K562 (cell line): ENCODE results near the gene LAMB4. TPM values are rescaled to one million over a fixed set of nuclear protein-coding genes. Genes with fewer than 3 reads are reported as not detected.
A peak's percentile ranks its signal among the peaks of the same experiment; 100 is the strongest.

ENCODE experiments used
- ATAC-seq: fragments of 200-7000 bp; cut with Tn5 transposase; 3 replicates; pipeline ENCODE4 v1.9.1; 2020; ENCODE audit warnings: moderate library complexity
- BruUV-seq: library from RNA; stranded (reverse); fragments of 400-500 nt; replicated peaks from 2 replicates; lab custom pipeline; 2021; lab: Mats Ljungman, UMichigan
- CTCF ChIA-PET: fragments of 300-600 bp; formaldehyde crosslinking; extraction: SDS; loops from one replicate; lab custom pipeline; 2021; ENCODE audit warnings: low intra/inter-chr PET ratio; lab: Yijun Ruan, JAX
- POLR2A ChIA-PET: fragments of 300-600, 350-650 bp; sonication (Branson Sonifier 250); formaldehyde crosslinking; extraction: SDS; loops from one replicate; lab custom pipeline; 2021; ENCODE audit warnings: antibody characterized with exemption, inconsistent platforms; lab: Yijun Ruan, JAX
- DNase-seq, 4 experiments: peaks; one replicate each; pipeline versions ENCODE4 v3.0.0 to v3.0.0-alpha.2; 2011 to 2018; ENCODE audit warnings: low spot score in 3 of 4, mixed read lengths in 3 of 4; ENCODE audit errors: extremely low read depth in 1 of 4
- FAIRE-seq: peaks from 2 replicates; lab custom pipeline; 2011; peaks lifted over from hg19 to GRCh38; lab: Jason Lieb, UNC
- H2AFZ ChIP-seq: 2 replicates; pipeline ENCODE4 v1.6.0; 2011; ENCODE audit warnings: low read depth, low read length, control low read depth, inconsistent platforms
- H3K27ac ChIP-seq: fragments of 200-600 bp; 3 replicates; pipeline ENCODE4 v1.8.0; 2011; ENCODE audit warnings: low read depth, mild to moderate bottlenecking, control low read depth, inconsistent platforms, low read length, moderate library complexity, mixed read lengths; ENCODE audit errors: extremely low read depth
- H3K27me3 ChIP-seq, 2 experiments: fragments of 300-600 bp in 1 of 2; 2 replicates in 1 of 2; 3 replicates in 1 of 2; pipeline versions ENCODE4 v1.6.0 to v1.8.0; 2011; ENCODE audit warnings: inconsistent platforms in 2 of 2, low read length in 2 of 2, mild to moderate bottlenecking in 1 of 2, mixed read lengths in 1 of 2, moderate library complexity in 1 of 2; ENCODE audit not compliant: control insufficient read depth in 2 of 2, insufficient read depth in 2 of 2
- H3K36me3 ChIP-seq: fragments of 300-600 bp; 3 replicates; pipeline ENCODE4 v1.8.0; 2011; ENCODE audit warnings: mild to moderate bottlenecking, low read length, inconsistent platforms; ENCODE audit not compliant: control insufficient read depth, insufficient read depth
- H3K4me1 ChIP-seq, 2 experiments: fragments of 200-600 bp in 1 of 2; replicated peaks in 1 of 2; 2 replicates in 1 of 2; 3 replicates in 1 of 2; pipeline versions ENCODE4 v1.5.1 to v1.8.0; 2011; ENCODE audit warnings: inconsistent platforms in 2 of 2, low read length in 2 of 2, mild to moderate bottlenecking in 1 of 2, mixed read lengths in 1 of 2, moderate library complexity in 1 of 2; ENCODE audit not compliant: control insufficient read depth in 2 of 2, insufficient read depth in 2 of 2
- H3K4me2 ChIP-seq: 2 replicates; pipeline ENCODE4 v1.6.1; 2011; ENCODE audit warnings: low read length, control low read depth, inconsistent platforms, mixed read lengths; ENCODE audit not compliant: insufficient read depth
- H3K4me3 ChIP-seq: fragments of 200-600 bp; sonication (generic), shearing (Covaris generic); 2 replicates; pipeline ENCODE4 v1.5.1; 2016; ENCODE audit warnings: control low read depth, inconsistent platforms
- H3K79me2 ChIP-seq: fragments of 200-600 bp; 3 replicates; pipeline ENCODE4 v1.8.0; 2011; ENCODE audit warnings: low read length, inconsistent platforms; ENCODE audit not compliant: control insufficient read depth, insufficient read depth
- H3K9ac ChIP-seq, 2 experiments: 2 replicates each; pipeline versions ENCODE4 v1.6.0 to v1.6.1; 2011; ENCODE audit warnings: low read depth in 2 of 2, low read length in 2 of 2, control low read depth in 1 of 2, inconsistent platforms in 1 of 2, mild to moderate bottlenecking in 1 of 2, mixed read lengths in 1 of 2; ENCODE audit not compliant: insufficient read depth in 1 of 2
- H3K9me1 ChIP-seq: one replicate; pipeline ENCODE4 v1.6.0; 2011; ENCODE audit warnings: inconsistent platforms, mild to moderate bottlenecking, low read length, moderate library complexity; ENCODE audit not compliant: control insufficient read depth, insufficient read depth
- H3K9me3 ChIP-seq: replicated peaks from 2 replicates; pipeline ENCODE4 v1.5.1; 2011; ENCODE audit warnings: low read depth, low read length, inconsistent platforms; ENCODE audit not compliant: control insufficient read depth, insufficient read depth
- H4K20me1 ChIP-seq: replicated peaks from 2 replicates; pipeline ENCODE4 v1.6.1; 2011; ENCODE audit warnings: low read length, inconsistent platforms, mixed read lengths; ENCODE audit not compliant: control insufficient read depth, insufficient read depth
- CAMTA2 ChIP-seq: fragments of 250-450 bp; sonication (Bioruptor Pico); conservative IDR thresholded peaks from 2 replicates; pipeline ENCODE4 v1.5.1; 2022
- CEBPB ChIP-seq: fragments of 450-650 bp; IDR thresholded peaks from 2 replicates; pipeline ENCODE4 v1.6.1; 2016; ENCODE audit warnings: missing genetic modification characterization, missing compliant biosample characterization
- CEBPG ChIP-seq, 3 experiments: fragments of 200-800 bp in 1 of 3; sonication (Bioruptor generic) in 1 of 3; sonication (generic) in 1 of 3; formaldehyde crosslinking in 1 of 3; IDR thresholded peaks in 2 of 3; conservative IDR thresholded peaks in 1 of 3; 2 replicates each; pipeline versions ENCODE4 v1.6.1 to v1.8.0; 2016 to 2022; ENCODE audit warnings: missing compliant biosample characterization in 2 of 3, missing genetic modification characterization in 2 of 3, mild to moderate bottlenecking in 1 of 3, missing genetic modification reagents in 1 of 3
- CREM ChIP-seq: IDR thresholded peaks from 2 replicates; pipeline ENCODE4 v1.6.1; 2014; ENCODE audit warnings: antibody characterized with exemption, low read depth
- LCOR ChIP-seq: sonication (generic); formaldehyde crosslinking; IDR thresholded peaks from 2 replicates; pipeline ENCODE4 v1.8.0; 2022; ENCODE audit warnings: mild to moderate bottlenecking, missing genetic modification reagents
- MAFK ChIP-seq: IDR thresholded peaks from 2 replicates; pipeline ENCODE4 v1.6.1; 2011; ENCODE audit warnings: low read length, improper control_type of control experiment
- SMARCA4 ChIP-seq: fragments of 450-650 bp; IDR thresholded peaks from 2 replicates; pipeline ENCODE4 v1.6.1; 2016
- WGBS: fragments of 100-300 bp; shearing (Covaris generic); methylation state at CpG from one replicate; pipeline ENCODE4 v1.1.6; 2016; ENCODE audit warnings: low coverage, mixed read lengths; ENCODE audit not compliant: insufficient coverage; ENCODE audit errors: missing lambda C conversion rate; 5-methylcytosine and 5-hydroxymethylcytosine counted together
- in situ Hi-C: fragments of 300-500 bp; cut with MboI; formaldehyde crosslinking; loops from 4 replicates; pipeline ENCODE4 v1.15.0; 2018; ENCODE audit warnings: inconsistent platforms, mixed read lengths
- intact Hi-C: fragments of 100-400 bp; cut with micrococcal nuclease; formaldehyde crosslinking; loops from 2 replicates; pipeline ENCODE4 v1.14.2; 2022
- polyA plus RNA-seq, 8 experiments: library from polyadenylated mRNA; depleted of rRNA in 4 of 8; stranded (reverse) in 5 of 8; unstranded in 3 of 8; fragments of >200 nt; fragmentation: Nextera tagmentation in 2 of 8; fragmentation: Illumina TruSeq in 1 of 8; extraction: Ambion mirVana in 2 of 8; extraction: Trizol in 1 of 8; gene quantifications; 2 replicates each; pipeline versions ENCODE4 v1.2.1 to v1.2.3, GENCODE V29; 2011 to 2014; ENCODE audit warnings: inconsistent platforms in 1 of 8, missing spikeins in 1 of 8
- total RNA-seq, 7 experiments: library from RNA; depleted of rRNA in 6 of 7; stranded (reverse); fragments of >200 nt in 6 of 7; fragmentation: Illumina TruSeq in 2 of 7; extraction: Trizol in 2 of 7; gene quantifications; 2 replicates each; pipeline versions ENCODE4 v1.2.1 to v1.2.3, GENCODE V29; 2011 to 2021; ENCODE audit warnings: low replicate concordance in 1 of 7
- TF ChIP-seq, protein P1 (sequence below), 2 experiments: fragments of 450-650 bp in 1 of 2; sonication (generic) in 1 of 2; formaldehyde crosslinking in 1 of 2; IDR thresholded peaks in 1 of 2; conservative IDR thresholded peaks in 1 of 2; 2 replicates each; pipeline versions ENCODE4 v1.6.1 to v1.8.1; 2016 to 2023; ENCODE audit warnings: mild to moderate bottlenecking in 2 of 2, moderate library complexity in 2 of 2, inconsistent platforms in 1 of 2, missing genetic modification reagents in 1 of 2

Gene LAMB4
- total and polyA plus RNA-seq, 9 of the 15 experiments (the other 6 are each of a cell fraction or from before 2014, with no cell fraction given): 0.06 to 0.13 (median 0.07) TPM; not detected in 6

DNA sequence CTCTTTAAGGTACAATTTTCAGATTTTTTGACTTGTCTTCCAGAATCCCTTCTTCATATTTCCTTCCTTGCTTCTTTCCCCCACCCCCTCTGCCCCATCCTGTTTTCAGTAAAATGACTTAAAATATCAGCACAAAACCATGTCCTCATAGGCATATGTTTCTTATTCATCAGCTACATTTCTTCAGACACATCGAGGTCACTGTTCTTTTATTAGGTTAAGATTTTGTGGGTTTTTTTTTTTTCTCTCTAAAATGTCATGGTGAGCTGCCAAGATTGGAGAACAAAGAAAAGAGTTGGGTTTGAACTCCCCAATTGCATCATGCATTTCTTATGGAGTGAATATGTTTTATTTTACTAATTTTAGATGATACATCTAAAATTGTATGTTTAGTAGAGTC lies 35.8 kb downstream of the LAMB4 start:
- H3K36me3 ChIP-seq: no peaks in the 10 kb centered on the region
- ATAC-seq (no peak), DNase-seq (no peak), FAIRE-seq (no peak)
- no peaks in the 10 kb centered on the region for H3K9me1 ChIP-seq
- no peaks in the 10 kb centered on the region for H4K20me1 ChIP-seq
- peak overlapping the region; percentile 46 for H2AFZ ChIP-seq
- H3K4me2 ChIP-seq: no peak overlapping the region
- intact Hi-C loops: no loop called here
- H3K9me3 ChIP-seq: no peaks in the 10 kb centered on the region
- no peaks in the 10 kb centered on the region for H3K27me3 ChIP-seq
- CTCF ChIA-PET: interaction anchor here (0.7 kb wide), 1 partner anchor 84 kb away, joined by 4 read pairs; no protein-coding TSS in a partner anchor
- no peak overlapping the region for H3K27ac ChIP-seq
- no peaks in the 10 kb centered on the region for H3K79me2 ChIP-seq
- WGBS: 0% methylated on average over 1 of the region's 1 CpG
- TF ChIP-seq, protein P1, sequence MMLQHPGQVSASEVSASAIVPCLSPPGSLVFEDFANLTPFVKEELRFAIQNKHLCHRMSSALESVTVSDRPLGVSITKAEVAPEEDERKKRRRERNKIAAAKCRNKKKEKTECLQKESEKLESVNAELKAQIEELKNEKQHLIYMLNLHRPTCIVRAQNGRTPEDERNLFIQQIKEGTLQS (IDR thresholded peaks at IDR 0.05): peak; percentile 47
- TF ChIP-seq, protein P1 (CRISPR knock-in tag; conservative IDR thresholded peaks at IDR 0.05): no peak
- TF ChIP-seq CEBPG (CRISPR knock-in tag; IDR thresholded peaks at IDR 0.05) (no peak), CEBPG (tag; conservative IDR thresholded peaks at IDR 0.05 in 1 of 2, IDR thresholded peaks at IDR 0.05 in 1 of 2) (peak; percentile 47 to 69; a peak in 3 of 4 replicates), SMARCA4 (no peak), CEBPB (0 out of 2 replicates have a peak, but pooled peaks have one; percentile 11), CREM (no peak), CAMTA2 (CRISPR knock-in tag) (no peak), MAFK (no peak), LCOR (CRISPR knock-in tag) (no peak)
- TF ChIP-seq, all 486 proteins: peak for 3
- H3K4me3 ChIP-seq: no peak overlapping the region
- BruUV-seq: no TSS peak
- no peak overlapping the region for H3K9ac ChIP-seq
- in situ Hi-C loops: no loop called here
- H3K4me1 ChIP-seq: peaks cover 21 to 38% of the 10 kb centered on the region in 2 experiments
- POLR2A ChIA-PET: interaction anchor here (0.7 to 2.1 kb wide), 6 partner anchors 10 to 1270 kb away, joined by 3 to 8 read pairs (median 4); no protein-coding TSS in a partner anchor
